CD4-positive, alpha-beta T cell treated with Interleukin-21 for 1 hour (primary cell): ENCODE data around the gene CCDC148.
"Not testable (repeated sequence)": the region's sequence is repeated elsewhere in the genome, so short reads cannot be mapped to it uniquely, and the experiment has no call there.

Experiments
- DNase-seq: peaks from one replicate; pipeline ENCODE4 v3.0.0-alpha.2; 2020

The CCDC148 gene

GRCh38 chr2:158350751-158351465 is 105.6 kb downstream of the CCDC148 start:
- DNase-seq: not testable (repeated sequence)

GRCh38 chr2:158346032-158346431 is 110.5 kb downstream of the CCDC148 start:
- DNase-seq: no peak

DNA sequence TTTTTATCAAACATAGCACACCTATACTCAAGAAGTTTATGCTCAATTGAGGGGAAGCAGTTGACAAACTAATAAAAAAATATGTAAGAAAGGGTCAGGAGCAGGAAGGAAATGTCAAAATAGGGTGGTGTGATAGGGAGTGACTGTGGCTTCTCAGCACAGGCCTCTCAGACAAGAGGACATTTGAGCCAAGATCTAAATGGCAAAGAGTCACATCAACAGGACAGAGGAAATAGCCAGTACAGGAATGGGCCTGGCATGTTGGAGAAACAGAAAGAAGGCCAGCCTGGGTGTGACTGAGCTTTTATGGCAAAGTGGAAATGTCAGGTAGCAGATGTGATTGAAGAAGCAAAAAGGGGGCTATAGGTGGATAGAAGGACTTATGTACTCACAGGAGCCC is 117.0 kb downstream of the CCDC148 start:
- DNase-seq: no peak

DNA sequence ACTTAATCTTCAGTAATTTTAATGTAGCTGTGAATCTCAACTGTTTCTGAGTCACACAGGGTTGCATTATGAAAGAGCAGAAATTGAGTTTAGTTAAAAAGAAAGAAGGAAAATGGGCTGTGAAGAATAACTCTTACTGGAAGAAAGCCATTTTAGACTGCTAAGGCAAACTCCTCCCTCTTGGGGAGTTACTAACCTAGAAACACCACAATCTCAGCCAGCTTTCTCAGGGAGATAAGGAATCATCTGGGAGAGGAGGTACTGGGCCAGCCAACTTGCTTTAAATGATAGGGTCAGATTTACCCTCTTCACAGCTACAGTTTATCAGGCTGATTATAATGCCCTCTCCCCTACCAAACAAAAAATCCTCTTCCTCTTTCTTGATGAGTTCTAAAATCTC is 119.5 kb downstream of the CCDC148 start:
- no peak for DNase-seq

- DNase-seq: not testable (repeated sequence)
Measured at GRCh38 chr2:158331799-158332198, 124.8 kb downstream of the CCDC148 start.

GRCh38 chr2:158325782-158326340 is 130.7 kb downstream of the CCDC148 start:
- no peak for DNase-seq

DNA sequence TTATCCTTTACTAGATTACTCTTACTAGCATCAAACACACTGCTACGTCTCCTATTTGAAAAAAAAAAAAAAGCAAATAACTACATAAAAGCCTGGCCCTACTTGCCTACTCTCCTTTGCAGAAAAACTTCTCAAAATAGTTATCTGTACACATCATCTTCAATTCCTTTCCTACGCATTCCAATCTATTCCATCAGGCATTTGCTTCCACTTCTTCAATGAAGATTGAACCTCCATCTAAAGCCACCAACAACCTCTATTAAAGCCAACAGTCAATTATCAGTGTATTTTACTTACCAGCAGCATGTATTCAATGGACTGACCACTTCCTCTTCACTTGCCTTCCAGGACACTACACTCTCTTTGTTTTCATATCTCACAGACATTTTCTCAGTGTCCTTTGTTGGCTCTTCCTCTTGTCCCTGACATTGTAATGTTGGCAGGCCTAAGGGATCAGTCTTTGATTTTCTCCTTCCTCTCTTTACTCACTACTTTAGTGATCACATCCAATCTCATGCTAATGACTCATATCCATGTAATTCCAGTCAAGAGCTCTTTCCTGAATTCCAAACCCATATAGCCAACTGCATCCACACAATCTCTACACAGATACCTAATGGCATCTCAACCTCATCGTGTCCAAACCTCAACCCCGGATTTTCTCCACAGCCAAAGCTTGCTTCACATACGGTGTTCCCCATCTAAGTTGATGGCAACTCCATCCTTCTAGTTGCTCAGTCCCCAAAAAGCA is 131.3 kb downstream of the CCDC148 start:
- no peak for DNase-seq

GRCh38 chr2:158323381-158323780 is 133.2 kb downstream of the CCDC148 start:
- DNase-seq: no peak

- DNase-seq: no peak
Measured at GRCh38 chr2:158321264-158321663, 135.3 kb downstream of the CCDC148 start.

DNA sequence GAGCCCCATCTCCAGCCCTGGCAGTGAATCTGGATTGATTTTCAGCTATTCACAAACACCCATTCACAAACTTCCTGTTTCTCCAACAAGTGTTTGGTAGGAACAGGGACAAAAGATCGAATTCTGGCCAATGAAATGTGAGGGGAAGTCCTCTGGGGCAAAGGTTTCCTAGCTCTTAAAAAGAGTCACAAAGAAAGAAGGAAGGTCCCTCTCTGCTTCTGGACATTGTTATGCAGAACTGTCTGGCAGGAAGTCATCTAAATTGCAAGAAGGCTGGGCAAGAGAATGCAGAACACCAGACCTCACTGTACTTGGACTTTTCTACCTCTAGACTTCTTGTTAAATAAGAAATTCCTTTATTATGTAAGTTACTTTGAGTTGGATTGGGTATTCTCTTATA is 137.3 kb downstream of the CCDC148 start:
- DNase-seq: no peak

- DNase-seq: no peak
Measured at GRCh38 chr2:158317642-158318041, 138.9 kb downstream of the CCDC148 start.

- DNase-seq: no peak
Measured at GRCh38 chr2:158315803-158316414, 140.6 kb downstream of the CCDC148 start.

- DNase-seq: no peak
Measured at GRCh38 chr2:158315000-158315399, 141.6 kb downstream of the CCDC148 start.

DNA sequence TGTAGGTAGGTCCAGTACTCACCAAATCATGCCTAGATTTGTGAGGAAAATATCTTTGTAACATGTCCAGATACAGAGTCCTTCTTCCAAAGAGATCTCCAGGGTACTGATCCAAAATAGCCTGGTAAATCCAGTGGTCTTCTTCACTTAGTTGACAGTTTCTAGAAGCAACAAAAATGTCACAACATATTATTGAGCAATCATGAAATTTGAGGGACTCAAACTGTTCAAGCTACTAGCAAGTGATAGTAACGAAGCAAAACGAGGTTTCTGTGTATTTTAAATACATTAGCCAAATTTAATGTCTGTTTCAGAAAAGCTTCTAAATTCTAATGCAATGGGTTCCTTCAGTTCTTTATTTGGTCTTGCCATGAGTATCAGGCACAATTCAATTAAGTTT is 142.8 kb downstream of the CCDC148 start:
- DNase-seq: no peak

DNA sequence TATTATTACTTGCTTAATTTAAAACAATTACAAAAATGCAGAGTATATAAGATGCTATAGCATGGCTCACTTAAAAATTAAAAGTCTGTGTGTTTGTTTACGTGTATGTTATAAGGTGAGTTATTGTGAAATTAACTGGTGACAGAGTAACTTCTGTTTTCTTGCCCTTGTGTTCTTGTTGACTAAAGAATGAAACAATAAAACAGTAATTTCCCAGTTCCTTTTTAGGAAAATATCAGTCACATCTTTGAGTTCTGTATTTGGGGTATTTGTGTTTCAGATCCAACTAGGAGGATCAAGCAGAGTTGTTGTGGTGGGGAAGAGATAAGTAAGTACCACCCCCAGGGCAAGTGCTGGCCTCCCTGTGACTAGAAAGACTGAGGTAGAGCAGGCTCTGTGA is 143.6 kb downstream of the CCDC148 start:
- DNase-seq: no peak

DNA sequence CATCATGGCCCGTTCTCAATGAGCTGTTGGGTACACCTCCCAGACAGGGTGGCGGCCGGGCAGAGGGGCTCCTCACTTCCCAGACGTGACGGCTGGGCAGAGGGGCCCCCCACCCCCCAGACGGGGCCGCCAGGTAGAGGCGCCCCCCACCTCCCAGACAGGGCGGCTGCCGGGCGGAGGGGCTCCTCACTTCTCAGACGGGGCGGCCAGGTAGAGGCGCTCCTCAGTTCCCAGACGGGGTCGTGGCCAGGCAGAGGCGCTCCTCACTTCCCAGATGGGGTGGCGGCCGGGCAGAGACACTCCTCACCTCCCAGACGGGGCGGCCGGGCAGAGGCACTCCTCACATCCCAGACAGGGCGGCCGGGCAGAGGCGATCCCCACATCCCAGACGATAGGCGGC is 146.1 kb downstream of the CCDC148 start:
- DNase-seq: not testable (repeated sequence)

DNA sequence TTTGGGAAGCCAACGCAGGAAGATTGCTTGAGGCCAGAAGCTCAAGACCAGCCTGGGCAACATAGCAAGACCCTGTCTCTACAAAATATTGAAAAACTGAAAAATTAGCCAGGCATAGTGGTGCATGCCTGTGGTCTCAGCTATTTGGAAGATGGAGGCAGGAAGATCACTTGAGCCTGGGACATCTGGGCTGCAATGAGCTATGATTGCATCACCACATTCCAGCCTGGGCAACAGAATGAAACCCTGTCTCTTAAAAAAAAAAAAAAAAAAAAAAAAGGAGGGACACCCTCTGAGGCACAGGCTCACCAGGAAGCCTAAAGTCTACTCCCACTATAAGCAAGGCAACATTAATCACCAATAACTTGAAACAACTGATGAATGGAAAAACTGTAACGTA is 151.1 kb downstream of the CCDC148 start:
- no peak for DNase-seq

- DNase-seq: no peak
Measured at GRCh38 chr2:158300394-158300793, 156.2 kb downstream of the CCDC148 start.

GRCh38 chr2:158297606-158298005 is 158.9 kb downstream of the CCDC148 start:
- no peak for DNase-seq

DNA sequence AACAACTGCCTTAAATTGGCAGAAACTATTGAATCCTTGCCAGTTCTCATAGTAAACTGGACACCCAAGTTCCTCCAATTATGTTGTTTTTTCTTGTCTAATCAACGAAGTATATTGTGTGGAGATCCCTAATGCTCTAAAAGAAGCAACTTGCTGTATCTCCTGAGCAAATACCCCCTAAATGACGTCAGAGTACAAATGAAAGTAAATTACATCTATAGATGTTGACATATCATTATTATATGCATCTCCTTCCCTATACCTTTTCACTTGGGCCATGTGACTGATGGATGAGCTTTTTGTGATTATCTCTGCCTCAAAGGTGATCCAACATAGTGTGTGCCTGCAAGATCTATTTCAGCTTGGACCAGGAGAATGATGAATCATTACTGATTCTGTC is 159.4 kb downstream of the CCDC148 start:
- no peak for DNase-seq

- no peak for DNase-seq
Measured at GRCh38 chr2:158293722-158294121, 162.8 kb downstream of the CCDC148 start.

- DNase-seq: no peak
Measured at GRCh38 chr2:158291544-158292180, 164.9 kb downstream of the CCDC148 start.

DNA sequence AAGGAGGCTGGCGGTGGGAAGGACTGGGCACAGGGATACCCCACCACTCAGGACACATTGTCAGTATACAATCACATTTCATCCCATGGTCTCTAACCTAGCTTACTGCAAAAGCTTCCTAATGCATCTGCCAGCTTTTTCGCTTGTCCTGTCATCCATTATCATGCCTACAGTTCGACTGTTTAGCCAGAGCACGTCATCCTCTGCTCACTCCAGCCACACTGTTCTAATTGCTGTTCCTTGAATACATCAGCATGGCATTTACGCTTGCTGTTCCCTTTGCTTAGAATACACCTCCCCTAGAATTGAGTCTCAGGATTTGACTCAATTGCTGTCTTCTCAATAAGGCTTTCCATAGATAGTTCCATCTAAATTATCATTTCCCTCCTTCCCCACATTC is 166.3 kb downstream of the CCDC148 start:
- DNase-seq: no peak
